ENCODE measurements around the gene RICTOR.

RICTOR gene

DNA sequence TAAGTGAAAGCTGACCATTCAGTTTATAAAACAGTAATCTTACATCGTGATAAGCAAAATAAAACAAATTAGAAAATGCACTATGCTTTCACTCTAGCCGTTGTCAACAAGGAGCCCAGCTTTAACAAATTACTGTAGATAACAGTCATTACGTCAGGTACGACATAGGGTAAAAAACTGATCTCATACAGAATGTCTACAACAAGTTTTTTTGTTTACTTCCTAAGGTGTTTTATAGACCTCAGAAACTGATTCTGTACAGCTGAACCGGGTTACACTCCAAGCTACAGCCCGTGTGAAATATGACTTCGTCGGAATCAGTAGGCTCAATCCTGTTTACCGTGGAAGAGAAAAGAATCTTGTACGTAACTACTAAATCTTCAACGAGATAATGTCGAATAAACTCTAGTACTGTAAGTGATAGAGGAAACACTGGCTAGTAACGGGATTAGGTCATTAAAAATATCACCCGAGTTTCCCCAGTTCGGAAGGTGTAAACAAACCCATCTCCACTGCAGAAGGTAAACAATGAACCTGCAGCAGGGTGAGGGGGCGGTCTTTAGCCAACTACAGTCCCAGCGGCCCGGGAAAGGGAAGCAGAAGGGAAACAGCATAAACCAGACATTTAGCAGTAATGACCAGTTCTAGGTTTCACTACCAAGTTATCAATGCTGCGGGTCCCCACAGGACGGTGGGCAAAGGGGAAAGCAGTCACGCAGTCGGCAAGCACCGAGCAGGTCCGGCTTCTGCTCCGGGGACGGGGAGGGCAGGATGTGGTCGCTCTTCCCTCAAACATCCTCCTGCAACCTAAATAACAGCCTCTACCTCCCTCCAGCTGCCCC, 1.1 kb downstream of the RICTOR start:
- peak overlapping the region; percentile 97 for H2BK120ac ChIP-seq (ENCODE audit: low read depth, low read length)
- DNase-seq = peak; percentile 79
- H3K79me1 ChIP-seq (replicated peaks; ENCODE audit: low read length, poor library complexity, severe bottlenecking) = peaks cover 2% of the 10 kb centered on the region
- no peaks in the 10 kb centered on the region for H3K27me3 ChIP-seq (ENCODE audit: control insufficient read depth in 1 of 2, insufficient read depth in 1 of 2, low read length in 2 of 2)
- peak overlapping the region; percentile 98 to 100 for H3K4me3 ChIP-seq (ENCODE audit: insufficient read depth in 1 of 2, low read depth in 1 of 2, low read length in 2 of 2)
- no peaks in the 10 kb centered on the region for H3K9me3 ChIP-seq (ENCODE audit: control insufficient read depth, low read length)
- H4K8ac ChIP-seq (ENCODE audit: low read length) = peak overlapping the region; percentile 64
- H4K91ac ChIP-seq (ENCODE audit: low read length) = peak overlapping the region; percentile 90
- no peak overlapping the region for H2AFZ ChIP-seq (ENCODE audit: low read depth, low read length)
- H2BK12ac ChIP-seq (ENCODE audit: low read length in 2 of 2) = peak overlapping the region; percentile 0 to 66
- H3K4ac ChIP-seq (ENCODE audit: low read depth in 1 of 2, low read length in 2 of 2) = peak overlapping the region; percentile 64 to 65
- peaks cover 0 to 18% of the 10 kb centered on the region in 2 experiments for H3K36me3 ChIP-seq (ENCODE audit: control insufficient read depth in 1 of 2, insufficient read depth in 2 of 2, low read depth in 1 of 2, low read length in 2 of 2)
- H3K4me1 ChIP-seq (ENCODE audit: control insufficient read depth, insufficient read depth, low read depth, low read length) = no peaks in the 10 kb centered on the region
- peak overlapping the region; percentile 99 for H2BK15ac ChIP-seq (ENCODE audit: low read depth, poor library complexity, severe bottlenecking)
- peak overlapping the region; percentile 75 for H3K4me2 ChIP-seq (ENCODE audit: low read length, poor library complexity, severe bottlenecking)
- H3K14ac ChIP-seq (ENCODE audit: low read length in 2 of 2) = peak overlapping the region; percentile 62 to 96
- H3K27ac ChIP-seq (ENCODE audit: low read length, poor library complexity, severe bottlenecking) = peak overlapping the region; percentile 90
- H3K23ac ChIP-seq (ENCODE audit: low read length in 2 of 2) = peak overlapping the region; percentile 79 to 81
- H3K9ac ChIP-seq (ENCODE audit: low read length) = peak overlapping the region; percentile 96
- WGBS = 9% methylated on average over 24 of the region's 27 CpGs
- H3K18ac ChIP-seq (ENCODE audit: low read depth in 1 of 2, low read length in 2 of 2) = peak overlapping the region; percentile 96 to 100
- H2BK5ac ChIP-seq (ENCODE audit: low read depth, low read length, poor library complexity, severe bottlenecking) = peak overlapping the region; percentile 97
- H2AK5ac ChIP-seq (ENCODE audit: low read length, severe bottlenecking) = no peak overlapping the region

- Histone ChIP-seq H3K18ac (ENCODE audit: low read depth in 1 of 2, low read length in 2 of 2) (no peak overlapping the region), H2BK15ac (ENCODE audit: low read depth, poor library complexity, severe bottlenecking) (no peak overlapping the region), H2BK5ac (ENCODE audit: low read depth, low read length, poor library complexity, severe bottlenecking) (no peak overlapping the region), H2AK5ac (ENCODE audit: low read length, severe bottlenecking) (no peak overlapping the region), H2BK12ac (ENCODE audit: low read length in 2 of 2) (no peak overlapping the region), H3K36me3 (ENCODE audit: control insufficient read depth in 1 of 2, insufficient read depth in 2 of 2, low read depth in 1 of 2, low read length in 2 of 2) (peaks cover 7 to 41% of the 10 kb centered on the region in 2 experiments), H3K4ac (ENCODE audit: low read depth in 1 of 2, low read length in 2 of 2) (no peak overlapping the region), H3K27ac (ENCODE audit: low read length, poor library complexity, severe bottlenecking) (no peak overlapping the region), H3K4me3 (ENCODE audit: insufficient read depth in 1 of 2, low read depth in 1 of 2, low read length in 2 of 2) (no peak overlapping the region), H3K4me2 (ENCODE audit: low read length, poor library complexity, severe bottlenecking) (no peak overlapping the region), H2BK120ac (ENCODE audit: low read depth, low read length) (no peak overlapping the region), H3K9ac (ENCODE audit: low read length) (no peak overlapping the region), H4K91ac (ENCODE audit: low read length) (no peak overlapping the region), H4K8ac (ENCODE audit: low read length) (no peak overlapping the region), H3K23ac (ENCODE audit: low read length in 2 of 2) (no peak overlapping the region), H3K79me1 (replicated peaks; ENCODE audit: low read length, poor library complexity, severe bottlenecking) (peaks cover 17% of the 10 kb centered on the region), H3K14ac (ENCODE audit: low read length in 2 of 2) (no peak overlapping the region), H3K9me3 (ENCODE audit: control insufficient read depth, low read length) (no peaks in the 10 kb centered on the region), H3K4me1 (ENCODE audit: control insufficient read depth, insufficient read depth, low read depth, low read length) (no peaks in the 10 kb centered on the region), H2AFZ (ENCODE audit: low read depth, low read length) (no peak overlapping the region), H3K27me3 (ENCODE audit: control insufficient read depth in 1 of 2, insufficient read depth in 1 of 2, low read length in 2 of 2) (no peaks in the 10 kb centered on the region)
- WGBS = 37% methylated on average over 3 of the region's 3 CpGs
- DNase-seq = peak; percentile 36
These were observed 6.1 kb downstream of the RICTOR start for GRCh38 chr5:39068099-39068498.

DNA sequence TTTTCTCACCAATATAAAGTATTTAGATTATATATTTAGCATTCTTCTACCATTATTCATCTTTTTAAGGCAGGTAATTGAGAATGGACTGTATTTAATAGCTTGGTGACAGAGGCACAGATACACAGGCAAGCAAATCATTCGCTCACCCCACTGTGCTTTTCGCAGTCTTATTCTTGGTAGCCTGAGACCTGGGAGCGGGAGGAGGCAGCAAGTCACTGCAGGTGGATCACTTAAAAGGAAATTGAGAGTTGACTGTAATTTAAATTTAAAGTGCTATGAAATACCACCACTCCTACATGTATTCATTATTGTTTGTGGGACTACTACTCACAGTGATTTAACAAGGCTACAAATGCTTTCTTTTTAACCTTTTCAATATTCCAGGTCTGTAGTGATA, 9.7 kb downstream of the RICTOR start:
- Histone ChIP-seq H3K14ac (ENCODE audit: low read length in 2 of 2) (no peak overlapping the region), H3K4me2 (ENCODE audit: low read length, poor library complexity, severe bottlenecking) (no peak overlapping the region), H3K9me3 (ENCODE audit: control insufficient read depth, low read length) (no peaks in the 10 kb centered on the region), H3K4ac (ENCODE audit: low read depth in 1 of 2, low read length in 2 of 2) (no peak overlapping the region), H2BK120ac (ENCODE audit: low read depth, low read length) (no peak overlapping the region), H2BK12ac (ENCODE audit: low read length in 2 of 2) (no peak overlapping the region), H3K27me3 (ENCODE audit: control insufficient read depth in 1 of 2, insufficient read depth in 1 of 2, low read length in 2 of 2) (no peaks in the 10 kb centered on the region), H3K18ac (ENCODE audit: low read depth in 1 of 2, low read length in 2 of 2) (no peak overlapping the region), H2BK5ac (ENCODE audit: low read depth, low read length, poor library complexity, severe bottlenecking) (no peak overlapping the region), H3K23ac (ENCODE audit: low read length in 2 of 2) (no peak overlapping the region), H3K27ac (ENCODE audit: low read length, poor library complexity, severe bottlenecking) (no peak overlapping the region), H2BK15ac (ENCODE audit: low read depth, poor library complexity, severe bottlenecking) (no peak overlapping the region), H4K8ac (ENCODE audit: low read length) (no peak overlapping the region), H3K4me1 (ENCODE audit: control insufficient read depth, insufficient read depth, low read depth, low read length) (no peaks in the 10 kb centered on the region), H3K36me3 (ENCODE audit: control insufficient read depth in 1 of 2, insufficient read depth in 2 of 2, low read depth in 1 of 2, low read length in 2 of 2) (peaks cover 7 to 44% of the 10 kb centered on the region in 2 experiments), H4K91ac (ENCODE audit: low read length) (no peak overlapping the region), H3K79me1 (replicated peaks; ENCODE audit: low read length, poor library complexity, severe bottlenecking) (peaks cover 17% of the 10 kb centered on the region), H3K9ac (ENCODE audit: low read length) (no peak overlapping the region), H3K4me3 (ENCODE audit: insufficient read depth in 1 of 2, low read depth in 1 of 2, low read length in 2 of 2) (no peak overlapping the region), H2AK5ac (ENCODE audit: low read length, severe bottlenecking) (no peak overlapping the region), H2AFZ (ENCODE audit: low read depth, low read length) (no peak overlapping the region)
- 89% methylated on average over 3 of the region's 3 CpGs for WGBS
- no peak for DNase-seq

DNA sequence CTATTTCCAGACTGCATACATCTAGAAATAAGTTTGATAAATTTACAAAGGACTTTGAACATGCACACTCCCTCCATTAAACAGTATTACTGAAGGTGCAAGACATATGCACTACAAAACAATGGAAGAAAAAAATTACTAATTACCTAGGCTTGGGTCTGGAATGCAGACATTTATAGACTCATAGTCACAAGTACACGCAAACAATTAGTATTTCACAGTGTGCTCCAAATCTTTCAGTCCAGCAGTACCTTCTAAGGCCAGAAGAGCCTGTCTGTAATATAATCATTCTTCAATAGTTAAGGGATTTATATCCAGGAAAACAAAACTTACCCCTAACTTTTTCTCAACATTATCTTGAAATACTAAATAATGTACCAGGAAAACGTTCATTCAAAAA, 11.2 kb downstream of the RICTOR start:
- Histone ChIP-seq H3K27ac (ENCODE audit: low read length, poor library complexity, severe bottlenecking) (no peak overlapping the region), H3K4ac (ENCODE audit: low read depth in 1 of 2, low read length in 2 of 2) (no peak overlapping the region), H2BK120ac (ENCODE audit: low read depth, low read length) (no peak overlapping the region), H3K23ac (ENCODE audit: low read length in 2 of 2) (no peak overlapping the region), H3K4me2 (ENCODE audit: low read length, poor library complexity, severe bottlenecking) (no peak overlapping the region), H3K79me1 (replicated peaks; ENCODE audit: low read length, poor library complexity, severe bottlenecking) (peaks cover 17% of the 10 kb centered on the region), H2BK12ac (ENCODE audit: low read length in 2 of 2) (no peak overlapping the region), H3K36me3 (ENCODE audit: control insufficient read depth in 1 of 2, insufficient read depth in 2 of 2, low read depth in 1 of 2, low read length in 2 of 2) (peaks cover 7 to 31% of the 10 kb centered on the region in 2 experiments), H2BK15ac (ENCODE audit: low read depth, poor library complexity, severe bottlenecking) (no peak overlapping the region), H3K14ac (ENCODE audit: low read length in 2 of 2) (no peak overlapping the region), H4K91ac (ENCODE audit: low read length) (no peak overlapping the region), H2AK5ac (ENCODE audit: low read length, severe bottlenecking) (no peak overlapping the region), H3K4me3 (ENCODE audit: insufficient read depth in 1 of 2, low read depth in 1 of 2, low read length in 2 of 2) (no peak overlapping the region), H3K4me1 (ENCODE audit: control insufficient read depth, insufficient read depth, low read depth, low read length) (no peaks in the 10 kb centered on the region), H2BK5ac (ENCODE audit: low read depth, low read length, poor library complexity, severe bottlenecking) (no peak overlapping the region), H3K9ac (ENCODE audit: low read length) (peak overlapping the region; percentile 2), H3K9me3 (ENCODE audit: control insufficient read depth, low read length) (no peaks in the 10 kb centered on the region), H3K27me3 (ENCODE audit: control insufficient read depth in 1 of 2, insufficient read depth in 1 of 2, low read length in 2 of 2) (no peaks in the 10 kb centered on the region), H3K18ac (ENCODE audit: low read depth in 1 of 2, low read length in 2 of 2) (no peak overlapping the region), H2AFZ (ENCODE audit: low read depth, low read length) (no peak overlapping the region), H4K8ac (ENCODE audit: low read length) (no peak overlapping the region)
- no peak for DNase-seq
- WGBS = 80% methylated on average over 2 of the region's 2 CpGs
